Measurements from ENCODE around the gene PLBD2. TPM values are rescaled to one million over a fixed set of nuclear protein-coding genes. Genes with fewer than 3 reads are reported as not detected.

PLBD2 gene
- total RNA-seq, 1 donor = 13.7 TPM

GRCh38 chr12:113368331-113368730 lies 9.9 kb downstream of the PLBD2 start:
- DNase-seq (ENCODE audit: low read depth in 2 of 3, low spot score in 2 of 3) = no peak

- no peak for DNase-seq (ENCODE audit: low read depth in 2 of 3, low spot score in 2 of 3)
Measured at GRCh38 chr12:113369391-113369985, 11.1 kb downstream of the PLBD2 start.

GRCh38 chr12:113370923-113371682 lies 12.7 kb downstream of the PLBD2 start:
- DNase-seq (ENCODE audit: low read depth in 2 of 3, low spot score in 2 of 3) = no peak

DNA sequence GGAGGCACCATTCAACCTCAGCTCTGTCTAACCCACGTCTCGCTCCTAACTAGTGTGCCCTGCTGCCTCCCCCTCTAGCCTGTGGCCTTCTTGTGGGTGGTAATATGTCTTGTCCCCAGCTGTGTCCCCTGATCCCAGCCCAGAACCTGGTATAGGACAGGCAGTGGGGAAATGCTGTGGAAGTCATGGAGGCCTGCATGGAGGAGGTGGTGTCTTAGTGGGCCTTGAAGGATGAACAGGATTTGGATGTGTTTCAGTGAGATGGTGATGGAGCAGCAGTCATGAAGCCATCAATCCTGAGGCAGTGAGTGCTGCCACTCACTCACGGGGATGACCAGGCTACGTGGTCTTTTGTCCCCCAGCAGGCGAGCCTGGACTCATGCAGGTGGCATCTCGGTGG lies 13.4 kb downstream of the PLBD2 start:
- DNase-seq (ENCODE audit: low read depth in 2 of 3, low spot score in 2 of 3) = no peak

- no peak for DNase-seq (ENCODE audit: low read depth in 2 of 3, low spot score in 2 of 3)
Measured at GRCh38 chr12:113372371-113372770, 14.0 kb downstream of the PLBD2 start.

DNA sequence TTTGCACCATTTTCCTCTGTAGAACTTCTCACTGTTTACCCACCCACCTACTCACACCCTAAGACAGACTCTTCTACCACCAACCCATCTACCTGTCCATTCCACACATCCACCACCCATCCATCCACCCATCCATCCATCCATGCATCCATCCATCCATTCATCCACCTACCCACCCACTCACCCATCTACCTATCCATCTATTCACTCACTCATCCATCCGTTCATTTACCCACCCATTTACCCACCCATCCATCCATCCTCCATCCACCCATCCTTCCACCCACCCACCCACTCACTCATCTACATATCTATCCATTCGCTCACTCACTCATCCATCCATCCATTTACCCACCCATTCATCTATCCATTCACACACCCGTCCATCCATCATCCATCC lies 15.1 kb downstream of the PLBD2 start:
- no peak for DNase-seq (ENCODE audit: low read depth in 2 of 3, low spot score in 2 of 3)

DNA sequence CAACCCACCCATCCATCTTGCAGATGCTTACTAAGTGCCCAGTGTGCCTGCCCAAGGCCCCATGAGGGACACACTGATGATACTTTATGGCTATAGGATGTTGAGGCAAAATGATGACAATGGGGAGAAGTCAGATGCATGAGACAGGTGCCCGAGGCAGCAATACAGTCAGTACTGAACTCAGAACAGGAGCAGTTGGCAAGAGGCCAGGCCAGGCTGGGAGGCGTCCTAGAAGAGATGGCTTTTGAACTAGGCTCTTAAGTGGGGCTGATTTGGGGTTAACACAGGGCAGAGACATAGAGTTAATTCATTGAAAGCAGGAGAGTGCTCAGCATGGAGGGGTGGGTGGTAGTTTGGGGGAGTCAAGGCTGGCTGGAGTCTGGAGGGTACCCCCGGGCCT lies 15.6 kb downstream of the PLBD2 start:
- no peak for DNase-seq (ENCODE audit: low read depth in 2 of 3, low spot score in 2 of 3)

GRCh38 chr12:113374823-113375428 lies 16.5 kb downstream of the PLBD2 start:
- DNase-seq (ENCODE audit: low read depth in 2 of 3, low spot score in 2 of 3) = no peak

- peak in 2 of 3 donors; percentile 35 to 68 for DNase-seq (ENCODE audit: low read depth in 2 of 3, low spot score in 2 of 3)
Measured at GRCh38 chr12:113378291-113378690, 19.9 kb downstream of the PLBD2 start.

DNA sequence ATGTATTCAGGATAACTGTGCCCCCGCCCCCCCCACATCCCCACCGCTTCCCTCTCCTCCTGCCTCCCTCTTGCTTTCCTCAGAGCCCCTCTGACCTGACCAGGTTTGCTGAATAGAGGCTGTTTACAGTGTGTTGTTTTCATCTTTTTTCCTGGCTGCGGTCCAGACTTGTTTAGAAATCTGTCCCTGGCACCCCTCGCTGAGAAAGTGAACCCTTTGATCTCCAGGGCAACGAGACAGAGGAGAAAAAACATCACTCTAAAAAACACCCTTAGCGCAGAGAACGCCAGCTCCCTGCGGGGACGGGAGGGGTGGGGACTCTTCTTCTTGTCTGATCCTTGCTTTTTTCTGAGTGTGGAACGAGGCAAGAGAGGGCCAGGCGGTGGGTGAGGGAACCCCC lies 22.8 kb downstream of the PLBD2 start:
- DNase-seq (ENCODE audit: low read depth in 2 of 3, low spot score in 2 of 3) = no peak

DNA sequence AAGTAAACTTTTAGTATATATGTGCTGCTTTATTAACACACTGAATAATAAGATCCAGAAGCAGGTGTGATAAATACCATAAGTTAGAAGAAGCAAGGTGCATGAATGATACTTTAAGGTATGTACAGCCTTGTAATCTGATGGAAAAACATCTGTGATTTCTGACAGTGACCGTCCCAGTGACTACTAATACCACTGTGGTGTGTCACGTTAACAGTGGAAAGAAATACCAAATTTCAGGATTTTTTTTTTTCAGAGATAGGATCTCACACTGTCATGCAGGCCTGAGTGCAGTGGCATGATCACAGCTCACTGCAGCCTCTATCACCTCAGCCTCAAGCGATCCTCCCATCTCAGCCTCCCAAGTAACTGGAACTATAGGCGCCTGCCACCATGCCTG lies 23.8 kb downstream of the PLBD2 start:
- no peak for DNase-seq (ENCODE audit: low read depth in 2 of 3, low spot score in 2 of 3)

DNA sequence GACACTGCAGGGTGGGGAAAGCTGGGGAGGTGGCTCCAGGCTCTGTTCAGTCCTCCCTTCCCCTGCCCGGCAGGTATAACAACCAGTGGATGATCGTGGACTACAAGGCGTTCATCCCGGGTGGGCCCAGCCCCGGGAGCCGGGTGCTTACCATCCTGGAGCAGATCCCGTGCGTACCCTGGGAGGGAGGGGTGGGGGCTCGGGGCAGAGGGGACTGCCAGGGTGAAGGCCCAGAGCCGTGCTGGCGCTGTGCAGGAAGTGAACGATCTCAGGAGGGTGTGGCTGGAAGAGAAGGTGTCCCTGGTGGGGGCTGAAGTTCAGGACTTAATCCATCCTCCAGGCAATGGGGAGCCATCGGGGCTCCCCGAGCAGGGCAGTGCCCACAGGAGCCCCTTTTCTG lies 26.4 kb downstream of the PLBD2 start:
- no peak for DNase-seq (ENCODE audit: low read depth in 2 of 3, low spot score in 2 of 3)

GRCh38 chr12:113385282-113385882 lies 27.0 kb downstream of the PLBD2 start:
- no peak for DNase-seq (ENCODE audit: low read depth in 2 of 3, low spot score in 2 of 3)

GRCh38 chr12:113386866-113387566 lies 28.6 kb downstream of the PLBD2 start:
- no peak for DNase-seq (ENCODE audit: low read depth in 2 of 3, low spot score in 2 of 3)

GRCh38 chr12:113387631-113388030 lies 29.2 kb downstream of the PLBD2 start:
- DNase-seq (ENCODE audit: low read depth in 2 of 3, low spot score in 2 of 3) = no peak

- no peak for DNase-seq (ENCODE audit: low read depth in 2 of 3, low spot score in 2 of 3)
Measured at GRCh38 chr12:113388351-113388750, 30.0 kb downstream of the PLBD2 start.

DNA sequence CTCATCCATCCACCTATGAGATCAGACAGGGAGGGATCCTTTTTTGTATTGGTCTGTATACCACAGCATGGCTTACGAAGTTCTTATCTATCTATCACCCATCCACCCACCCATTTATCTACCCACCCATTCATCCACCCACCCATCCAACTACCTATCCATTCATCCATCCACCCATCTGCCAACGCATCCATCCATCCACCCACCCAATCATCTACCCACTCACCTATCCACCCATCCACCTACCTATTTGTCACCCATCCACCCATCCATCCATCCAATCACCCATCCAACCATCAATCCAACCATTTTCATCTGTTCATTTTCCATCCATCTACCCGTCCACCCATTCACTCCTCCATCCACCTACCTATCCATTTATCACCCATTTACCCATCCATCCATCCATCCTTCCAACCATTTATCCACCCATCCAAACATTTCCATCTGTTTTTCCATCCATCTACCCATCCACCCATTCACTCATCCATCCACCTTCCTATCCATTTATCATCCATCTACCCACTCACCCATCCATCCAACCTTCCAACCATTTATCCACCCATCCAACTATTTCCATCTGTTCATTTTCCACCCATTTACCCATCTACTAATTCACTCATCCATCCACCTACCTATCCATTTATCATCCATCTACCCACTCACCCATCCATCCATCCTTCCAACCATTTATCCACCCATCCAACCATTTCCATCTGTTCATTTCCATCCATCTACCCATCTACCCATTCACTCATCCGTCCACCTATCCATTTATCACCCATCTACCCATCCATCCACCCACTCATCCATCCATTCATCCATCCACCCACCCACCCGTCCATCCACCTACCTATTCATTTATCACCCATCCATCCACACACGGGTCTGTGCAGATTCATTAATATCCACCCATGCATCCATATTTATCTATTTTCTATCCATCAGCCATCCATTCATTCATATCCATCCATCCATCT lies 32.0 kb downstream of the PLBD2 start:
- DNase-seq (ENCODE audit: low read depth in 2 of 3, low spot score in 2 of 3) = no peak

- no peak for DNase-seq (ENCODE audit: low read depth in 2 of 3, low spot score in 2 of 3)
Measured at GRCh38 chr12:113391145-113391544, 32.8 kb downstream of the PLBD2 start.

- no peak for DNase-seq (ENCODE audit: low read depth in 2 of 3, low spot score in 2 of 3)
Measured at GRCh38 chr12:113391650-113392337, 33.4 kb downstream of the PLBD2 start.

All from hematopoietic multipotent progenitor cell (in vitro differentiated cells).